Measurements from ENCODE around the gene CRLF2. TPM values are rescaled to one million over a fixed set of nuclear protein-coding genes. Genes with fewer than 3 reads are reported as not detected.

CRLF2 gene
- total RNA-seq, 1 donor from 2014 or later, result not detected

- Mint-ChIP-seq H3K4me3 (peak overlapping the region; percentile 31), H3K27me3 (ENCODE audit: low read depth) (peaks cover 54% of the 10 kb centered on the region), H3K4me1 (peaks cover 30% of the 10 kb centered on the region), H3K36me3 (ENCODE audit: low read depth) (no peaks in the 10 kb centered on the region), H3K9me3 (no peaks in the 10 kb centered on the region), H3K27ac (ENCODE audit: unreplicated experiment) (no peak overlapping the region)
- no peak for DNase-seq (ENCODE audit: low read depth, low spot score)
- TF ChIP-seq CTCF (conservative IDR thresholded peaks at IDR 0.05), result no peak
Measured at GRCh38 chrX:1167466-1167865, 45.0 kb downstream of the CRLF2 start.

- Mint-ChIP-seq H3K36me3 (ENCODE audit: low read depth) (no peaks in the 10 kb centered on the region), H3K4me1 (peaks cover 14% of the 10 kb centered on the region), H3K27ac (ENCODE audit: unreplicated experiment) (no peak overlapping the region), H3K27me3 (ENCODE audit: low read depth) (peaks cover 38% of the 10 kb centered on the region), H3K4me3 (peak overlapping the region; percentile 72), H3K9me3 (no peaks in the 10 kb centered on the region)
- no peak for TF ChIP-seq CTCF (conservative IDR thresholded peaks at IDR 0.05)
- DNase-seq (ENCODE audit: low read depth, low spot score), result no peak
Measured at GRCh38 chrX:1165535-1166196, 46.8 kb downstream of the CRLF2 start.

- H3K9me3 Mint-ChIP-seq, result peaks cover 6% of the 10 kb centered on the region
- no peak for TF ChIP-seq CTCF (conservative IDR thresholded peaks at IDR 0.05)
- no peak overlapping the region for H3K27ac Mint-ChIP-seq (ENCODE audit: unreplicated experiment)
- peaks cover 34% of the 10 kb centered on the region for H3K27me3 Mint-ChIP-seq (ENCODE audit: low read depth)
- H3K36me3 Mint-ChIP-seq (ENCODE audit: low read depth), result peaks cover 4% of the 10 kb centered on the region
- peak; percentile 41 for DNase-seq (ENCODE audit: low read depth, low spot score)
- peak overlapping the region; percentile 58 for H3K4me3 Mint-ChIP-seq
- H3K4me1 Mint-ChIP-seq, result peaks cover 9% of the 10 kb centered on the region
Measured at GRCh38 chrX:1164322-1165288, 47.8 kb downstream of the CRLF2 start.

GRCh38 chrX:1163231-1163630, 49.2 kb downstream of the CRLF2 start:
- TF ChIP-seq CTCF (conservative IDR thresholded peaks at IDR 0.05), result no peak
- H3K27me3 Mint-ChIP-seq (ENCODE audit: low read depth), result peaks cover 35% of the 10 kb centered on the region
- peak overlapping the region; percentile 76 for H3K4me3 Mint-ChIP-seq
- H3K9me3 Mint-ChIP-seq, result peaks cover 10% of the 10 kb centered on the region
- peaks cover 9% of the 10 kb centered on the region for H3K36me3 Mint-ChIP-seq (ENCODE audit: low read depth)
- no peak for DNase-seq (ENCODE audit: low read depth, low spot score)
- peaks cover 14% of the 10 kb centered on the region for H3K4me1 Mint-ChIP-seq
- H3K27ac Mint-ChIP-seq (ENCODE audit: unreplicated experiment), result no peak overlapping the region

- Mint-ChIP-seq H3K36me3 (ENCODE audit: low read depth) (peaks cover 9% of the 10 kb centered on the region), H3K27me3 (ENCODE audit: low read depth) (peaks cover 33% of the 10 kb centered on the region), H3K4me3 (no peak overlapping the region), H3K27ac (ENCODE audit: unreplicated experiment) (no peak overlapping the region), H3K9me3 (peaks cover 10% of the 10 kb centered on the region), H3K4me1 (peaks cover 14% of the 10 kb centered on the region)
- DNase-seq (ENCODE audit: low read depth, low spot score), result no peak
- TF ChIP-seq CTCF (conservative IDR thresholded peaks at IDR 0.05), result no peak
Measured at GRCh38 chrX:1162119-1162916, 50.1 kb downstream of the CRLF2 start.

All from neural crest cell (in vitro differentiated cells).